ACC112 (cell line): ENCODE results near the gene GNAZ.
"Not testable (repeated sequence)": the region's sequence is repeated elsewhere in the genome, so short reads cannot be mapped to it uniquely, and the experiment has no call there.

Source experiments
- H2AFZ ChIP-seq: fragments of 200-600 bp; sonication (generic); one replicate; pipeline ENCODE4 v1.6.0; 2017; ENCODE audit warnings: antibody characterized with exemption, low read length; ENCODE audit not compliant: unreplicated experiment
- H3K27ac ChIP-seq: fragments of 200-600 bp; sonication (generic); 2 replicates; pipeline ENCODE4 v1.5.1; 2014; ENCODE audit warnings: low read depth, mild to moderate bottlenecking, antibody characterized with exemption, low read length, moderate library complexity
- H3K27me3 ChIP-seq: fragments of 200-600 bp; sonication (generic); 2 replicates; pipeline ENCODE4 v1.6.1; 2014; ENCODE audit warnings: mild to moderate bottlenecking, antibody characterized with exemption, low read length, moderate library complexity, mixed read lengths; ENCODE audit not compliant: insufficient read depth
- H3K36me3 ChIP-seq: fragments of 200-600 bp; sonication (generic); 2 replicates; pipeline ENCODE4 v1.6.1; 2016; ENCODE audit warnings: mild to moderate bottlenecking, antibody characterized with exemption, low read length, moderate library complexity, mixed read lengths; ENCODE audit not compliant: insufficient read depth
- H3K4me1 ChIP-seq: fragments of 200-600 bp; sonication (generic); one replicate; pipeline ENCODE4 v1.6.1; 2016; ENCODE audit warnings: low read length, mixed read lengths; ENCODE audit not compliant: insufficient read depth, unreplicated experiment, control insufficient read depth
- H3K4me3 ChIP-seq: fragments of 200-600 bp; sonication (generic); 2 replicates; pipeline ENCODE4 v1.5.1; 2014; ENCODE audit warnings: mild to moderate bottlenecking, low read depth, low read length
- H3K79me2 ChIP-seq: fragments of 200-600 bp; sonication (generic); one replicate; pipeline ENCODE4 v1.6.0; 2016; ENCODE audit warnings: low read length; ENCODE audit not compliant: control insufficient read depth, unreplicated experiment, insufficient read depth

Gene GNAZ

DNA sequence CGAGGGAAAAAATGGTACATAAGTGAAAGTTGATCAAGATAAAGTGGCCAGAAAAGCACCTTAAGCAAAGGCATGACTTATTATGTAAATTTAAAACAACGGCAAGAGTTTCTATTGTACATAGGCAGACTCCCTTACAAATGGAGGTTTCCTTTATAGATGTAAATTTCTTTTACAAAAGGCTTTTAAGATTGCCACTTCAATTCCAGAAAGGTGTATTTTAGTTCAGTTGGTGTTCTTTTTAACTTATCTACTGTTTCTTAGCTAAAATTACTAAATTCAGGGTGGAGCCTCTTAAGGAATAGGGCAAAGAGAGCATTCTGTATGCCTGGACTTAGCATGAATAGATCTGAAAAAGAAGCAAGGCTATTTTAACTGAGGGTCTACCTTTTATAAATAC is 24.9 kb upstream of the GNAZ start:
- H3K79me2 ChIP-seq = no peaks in the 10 kb centered on the region
- H3K27me3 ChIP-seq = peaks cover 37% of the 10 kb centered on the region
- H3K4me3 ChIP-seq = no peak overlapping the region
- no peaks in the 10 kb centered on the region for H3K36me3 ChIP-seq
- H3K4me1 ChIP-seq = no peaks in the 10 kb centered on the region
- H2AFZ ChIP-seq = no peak overlapping the region
- no peak overlapping the region for H3K27ac ChIP-seq

DNA sequence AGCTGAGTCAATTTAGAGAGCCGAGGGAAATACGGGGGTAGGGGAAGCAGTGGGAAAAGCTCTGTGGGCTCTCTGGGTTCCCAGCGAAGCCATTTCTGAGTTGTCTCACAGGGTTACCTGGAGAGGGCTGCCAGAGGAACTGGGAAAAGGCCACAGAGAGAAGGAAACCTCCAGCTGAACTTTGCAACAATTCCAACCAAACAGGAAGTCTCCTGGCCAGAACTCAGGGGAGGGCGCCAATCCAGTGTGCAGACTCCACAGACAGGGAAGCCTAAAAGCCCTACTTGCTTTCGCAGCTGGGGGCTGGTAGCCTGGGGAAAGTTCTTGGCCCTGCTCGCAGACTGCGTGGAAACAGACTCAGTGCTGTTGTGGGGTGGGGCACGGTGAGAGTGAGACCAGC is 23.1 kb upstream of the GNAZ start:
- no peaks in the 10 kb centered on the region for H3K4me1 ChIP-seq
- H2AFZ ChIP-seq = no peak overlapping the region

DNA sequence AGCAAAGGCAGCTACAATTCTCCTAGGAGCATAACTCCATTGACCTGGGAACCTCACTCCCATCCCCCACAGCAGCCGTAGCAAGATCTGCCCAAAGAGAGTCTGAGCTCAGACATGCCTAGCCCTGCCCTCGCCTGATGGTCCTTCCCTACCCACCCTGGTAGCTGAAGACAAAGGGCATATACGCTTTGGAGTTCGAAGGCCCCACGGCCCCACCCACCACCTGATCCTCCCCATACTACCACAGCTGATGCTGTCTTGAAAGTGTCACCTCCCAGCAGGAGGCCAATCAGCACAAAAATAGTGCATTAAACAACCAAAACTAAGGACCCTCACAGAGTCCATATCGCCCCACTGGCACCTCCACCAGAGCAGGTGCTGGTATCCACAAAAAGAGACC is 22.6 kb upstream of the GNAZ start:
- Histone ChIP-seq H3K79me2 (no peaks in the 10 kb centered on the region), H2AFZ (no peak overlapping the region), H3K4me1 (no peaks in the 10 kb centered on the region), H3K36me3 (no peaks in the 10 kb centered on the region), H3K4me3 (no peak overlapping the region), H3K27ac (no peak overlapping the region), H3K27me3 (peaks cover 31% of the 10 kb centered on the region)

More for the DNA sequence above, 23.1 kb upstream of the GNAZ start:
- H3K36me3 ChIP-seq = no peaks in the 10 kb centered on the region
- no peak overlapping the region for H3K4me3 ChIP-seq
- H3K27me3 ChIP-seq = peaks cover 35% of the 10 kb centered on the region
- H3K79me2 ChIP-seq = no peaks in the 10 kb centered on the region
- H3K27ac ChIP-seq = no peak overlapping the region

DNA sequence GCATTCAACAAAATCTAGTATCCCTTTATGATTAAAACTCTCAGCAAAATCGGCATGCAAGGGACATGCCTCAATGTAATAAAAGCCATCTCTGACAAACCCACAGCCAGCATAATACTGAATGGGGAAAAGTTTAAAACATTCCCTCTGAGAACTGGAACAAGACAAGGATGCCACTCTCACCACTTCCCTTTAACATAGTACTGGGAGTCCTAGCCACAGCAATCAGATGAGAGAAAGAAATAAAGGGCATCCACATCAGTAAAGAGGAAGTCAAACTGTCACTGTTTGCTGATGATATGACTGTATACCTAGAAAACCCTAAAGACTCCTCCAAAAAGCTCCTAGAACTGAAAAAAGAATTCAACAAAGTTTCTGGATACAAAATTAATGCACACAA is 19.8 kb upstream of the GNAZ start:
- H3K36me3 ChIP-seq, H3K4me3 ChIP-seq, H3K79me2 ChIP-seq, H2AFZ ChIP-seq, H3K27ac ChIP-seq, H3K4me1 ChIP-seq: not testable (repeated sequence)
- peaks cover 17% of the 10 kb centered on the region for H3K27me3 ChIP-seq

DNA sequence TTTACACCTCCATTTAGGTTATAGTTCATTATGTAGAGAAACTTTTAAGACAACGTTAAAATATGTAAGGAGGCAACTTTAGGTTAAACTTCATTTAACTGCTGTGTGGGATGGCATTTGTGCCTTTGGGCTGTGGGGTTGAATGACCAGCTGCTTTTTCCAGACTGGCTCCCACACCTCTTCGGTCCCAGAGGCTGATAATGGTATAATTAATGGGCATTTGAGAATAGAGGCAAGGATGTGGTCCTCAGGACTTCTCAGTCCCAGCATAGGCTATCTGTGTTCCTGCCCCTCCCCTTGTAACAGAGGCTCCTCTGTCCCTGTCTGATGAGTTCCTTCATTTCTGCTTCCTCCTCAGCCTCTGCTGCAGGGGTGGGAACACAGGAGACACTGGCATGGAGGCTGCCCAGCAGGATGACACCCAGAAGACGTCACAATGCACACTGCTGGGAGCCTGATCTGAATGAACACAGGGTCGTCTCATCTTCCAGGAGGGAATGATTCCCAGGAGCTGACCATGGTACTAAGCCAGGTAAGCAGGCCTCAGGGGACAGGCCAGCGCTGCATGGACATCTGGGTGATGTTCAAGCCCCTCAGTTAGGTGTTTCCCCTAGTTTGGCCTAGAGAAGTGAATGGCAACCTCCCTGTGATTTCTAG is 17.1 kb upstream of the GNAZ start:
- Histone ChIP-seq H3K27ac (no peak overlapping the region), H2AFZ (no peak overlapping the region), H3K27me3 (peaks cover 12% of the 10 kb centered on the region), H3K79me2 (no peaks in the 10 kb centered on the region), H3K36me3 (no peaks in the 10 kb centered on the region), H3K4me3 (no peak overlapping the region), H3K4me1 (no peaks in the 10 kb centered on the region)

DNA sequence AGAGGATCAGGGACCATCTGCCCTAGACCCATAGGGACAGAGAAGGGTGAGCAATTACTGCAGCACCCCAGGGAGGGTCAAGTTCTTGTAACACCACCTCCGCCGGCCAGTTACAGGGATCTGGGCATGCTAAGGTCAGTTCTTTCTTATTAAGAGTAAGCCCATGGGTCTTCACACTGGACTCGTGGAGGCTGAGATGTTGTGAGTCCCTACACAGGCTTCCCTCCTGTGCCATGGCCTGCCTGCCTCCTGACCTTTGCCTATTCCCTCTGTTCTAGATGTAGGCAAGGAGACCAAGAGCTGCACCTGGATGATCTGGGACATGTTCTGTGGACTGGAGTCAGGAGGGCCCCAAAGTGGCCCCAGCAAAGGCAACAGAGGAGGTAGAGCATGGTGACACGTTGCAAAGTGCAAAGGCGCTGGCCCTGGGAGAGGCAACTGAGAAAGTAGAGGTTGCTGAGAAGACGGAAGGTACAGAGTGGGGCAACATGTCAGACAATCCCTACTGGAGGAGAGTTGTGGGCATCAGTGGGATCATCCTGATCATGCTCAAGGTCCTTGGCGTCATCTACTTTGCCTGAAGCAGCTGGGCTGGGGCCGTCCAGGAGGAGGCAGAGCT is 16.3 kb upstream of the GNAZ start:
- H3K27me3 ChIP-seq = peaks cover 11% of the 10 kb centered on the region
- H3K36me3 ChIP-seq = no peaks in the 10 kb centered on the region
- no peak overlapping the region for H3K27ac ChIP-seq
- H3K79me2 ChIP-seq = no peaks in the 10 kb centered on the region
- H3K4me1 ChIP-seq = no peaks in the 10 kb centered on the region
- H3K4me3 ChIP-seq = no peak overlapping the region
- no peak overlapping the region for H2AFZ ChIP-seq

DNA sequence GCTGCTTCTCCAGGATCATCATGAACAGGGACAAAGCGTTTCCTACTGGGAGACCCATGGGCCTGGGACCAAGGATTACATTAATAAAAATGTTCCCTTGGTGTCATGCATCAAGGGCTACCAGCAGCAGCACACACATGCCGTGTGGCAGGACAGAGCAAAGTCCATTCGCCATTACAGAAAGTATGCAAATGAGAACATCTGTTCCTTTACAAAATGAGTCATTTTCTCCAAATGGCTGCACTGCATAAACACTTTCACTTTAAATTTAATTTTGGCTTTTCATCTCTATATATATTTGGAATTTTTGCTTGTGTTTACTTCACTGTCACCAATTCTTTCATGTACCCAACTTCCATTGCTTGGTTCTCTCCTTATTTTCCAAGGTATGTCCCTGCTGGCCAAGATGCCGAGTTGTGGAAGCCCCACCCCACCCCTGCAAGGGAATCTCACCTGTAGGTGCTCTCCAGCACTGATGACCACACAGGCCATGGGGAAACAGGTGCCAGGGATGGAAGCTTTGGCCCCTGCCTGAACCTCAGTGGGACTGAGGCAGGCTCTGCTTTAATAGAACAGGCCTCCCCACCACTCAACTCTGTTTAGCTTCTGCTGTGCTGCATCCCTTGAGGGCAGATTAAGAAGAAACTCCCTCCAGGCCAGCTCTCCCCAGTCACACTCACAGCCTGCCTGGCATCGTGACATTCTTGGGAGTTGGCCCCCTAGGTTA is 15.6 kb upstream of the GNAZ start:
- Histone ChIP-seq H3K4me3 (no peak overlapping the region), H3K79me2 (no peaks in the 10 kb centered on the region), H3K27ac (no peak overlapping the region), H2AFZ (no peak overlapping the region), H3K27me3 (peaks cover 5% of the 10 kb centered on the region; the same call in 1 of the 2 replicates), H3K36me3 (no peaks in the 10 kb centered on the region), H3K4me1 (no peaks in the 10 kb centered on the region)

DNA sequence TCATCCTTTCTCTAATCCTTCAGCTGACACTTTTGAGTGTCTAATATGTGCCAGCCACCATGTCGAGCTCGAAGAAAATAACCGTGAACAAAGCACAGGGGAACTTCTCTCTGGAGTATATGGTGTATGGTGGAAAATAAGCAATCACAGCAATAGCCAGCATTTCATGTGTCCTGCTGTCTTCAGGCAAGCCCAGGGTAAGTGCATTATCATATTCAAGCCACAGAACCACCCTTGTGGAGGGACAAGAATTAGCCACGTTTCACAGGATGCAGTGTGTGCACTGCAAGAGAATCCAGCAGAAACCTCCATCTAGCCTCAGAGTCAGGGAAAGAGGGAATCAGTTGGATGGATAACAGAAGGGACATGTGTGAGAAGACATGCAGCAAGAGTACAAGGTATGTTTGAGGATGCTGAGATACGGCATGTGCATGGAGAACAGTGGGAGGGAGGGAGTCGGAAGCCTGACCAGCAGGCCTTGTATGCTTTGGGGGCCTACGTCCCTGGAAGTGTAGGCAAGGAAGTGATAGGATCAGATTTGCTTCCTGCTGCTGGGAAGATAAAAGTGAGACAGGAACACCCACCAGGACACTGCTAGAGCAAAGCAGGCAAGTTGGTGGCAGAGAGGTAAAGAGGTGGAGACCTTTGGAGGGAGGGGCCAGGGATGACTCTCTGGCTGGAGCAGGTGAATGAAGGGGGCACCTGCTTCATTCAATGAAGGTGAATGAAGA is 14.7 kb upstream of the GNAZ start:
- Histone ChIP-seq H3K27ac (no peak overlapping the region), H2AFZ (no peak overlapping the region), H3K4me3 (no peak overlapping the region), H3K4me1 (no peaks in the 10 kb centered on the region), H3K27me3 (no peaks in the 10 kb centered on the region; the same call in 1 of the 2 replicates), H3K79me2 (no peaks in the 10 kb centered on the region), H3K36me3 (no peaks in the 10 kb centered on the region)

DNA sequence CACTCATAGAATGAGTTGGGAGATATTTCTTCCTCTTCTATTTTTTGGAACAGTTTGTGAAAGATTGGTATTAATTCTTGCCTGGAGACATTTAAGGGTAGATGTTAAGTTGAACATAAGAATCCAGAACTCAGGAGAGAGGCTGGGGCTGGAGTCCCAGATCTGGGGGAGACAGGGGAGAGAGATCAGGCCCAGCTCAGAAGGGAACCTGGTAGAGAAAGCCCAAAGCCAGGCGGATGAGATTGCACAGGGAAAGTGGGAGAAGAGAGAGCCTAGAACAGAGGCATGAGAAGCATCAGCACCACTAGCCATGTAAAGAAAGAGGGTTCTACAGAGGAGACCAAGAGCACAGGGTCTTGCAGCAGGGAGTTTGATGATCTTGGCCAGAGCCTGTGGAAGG is 13.0 kb upstream of the GNAZ start:
- Histone ChIP-seq H3K4me3 (no peak overlapping the region), H3K27ac (no peak overlapping the region), H2AFZ (no peak overlapping the region), H3K27me3 (no peaks in the 10 kb centered on the region; the same call in 1 of the 2 replicates), H3K4me1 (no peaks in the 10 kb centered on the region), H3K36me3 (no peaks in the 10 kb centered on the region), H3K79me2 (no peaks in the 10 kb centered on the region)

DNA sequence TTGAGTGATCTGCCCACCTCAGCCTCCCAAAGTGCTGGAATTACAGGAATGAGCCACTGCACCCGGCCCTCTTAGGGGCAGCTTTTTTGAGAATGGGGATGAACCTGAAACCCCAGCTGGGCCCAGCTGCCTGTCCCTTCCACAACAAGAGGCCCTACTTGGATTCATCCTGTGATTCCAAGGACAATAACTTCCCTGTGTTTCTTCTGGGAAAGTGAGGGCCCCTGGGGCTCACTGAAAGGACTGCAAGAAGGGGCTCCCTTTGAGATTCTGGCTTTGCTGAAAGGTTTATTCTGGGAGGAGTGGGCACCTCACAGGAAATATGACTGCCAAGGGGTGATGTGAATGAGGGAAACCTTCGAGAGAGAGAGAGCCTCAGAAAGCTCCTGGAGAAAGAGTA is 12.3 kb upstream of the GNAZ start:
- Histone ChIP-seq H2AFZ (no peak overlapping the region), H3K27me3 (no peaks in the 10 kb centered on the region; the same call in 1 of the 2 replicates), H3K4me1 (no peaks in the 10 kb centered on the region), H3K4me3 (no peak overlapping the region), H3K79me2 (no peaks in the 10 kb centered on the region), H3K27ac (no peak overlapping the region), H3K36me3 (no peaks in the 10 kb centered on the region)
